GM21576 (cell line): ENCODE results near the gene CDK11A.
"Not testable (repeated sequence)": the region's sequence is repeated elsewhere in the genome, so short reads cannot be mapped to it uniquely, and the experiment has no call there.

Source experiments
- ATAC-seq: cut with Tn5 transposase; IDR thresholded peaks from one replicate; pipeline ENCODE4 v1.9.1; 2021; ENCODE audit warnings: mild to moderate bottlenecking, moderate library complexity; ENCODE audit not compliant: unreplicated experiment

CDK11A gene

DNA sequence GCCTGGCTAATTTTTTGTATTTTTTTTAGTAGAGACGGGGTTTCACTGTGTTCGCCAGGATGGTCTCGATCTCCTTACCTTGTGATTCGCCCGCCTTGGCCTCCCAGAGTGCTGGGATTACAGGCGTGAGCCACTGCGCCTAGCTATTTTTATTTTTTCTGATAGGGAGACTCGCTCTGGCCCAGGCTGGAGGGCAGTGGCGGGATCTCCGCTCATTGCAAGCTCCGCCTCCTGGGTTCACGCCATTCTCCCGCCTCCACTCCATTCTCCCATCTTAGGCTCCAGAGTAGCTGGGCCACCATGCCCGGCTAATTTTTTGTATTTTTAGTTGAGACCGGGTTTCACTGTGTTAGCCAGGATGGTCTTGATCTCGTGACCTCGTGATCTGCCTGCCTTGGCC lies 1.9 kb upstream of the CDK11A start:
- ATAC-seq: not testable (repeated sequence)

DNA sequence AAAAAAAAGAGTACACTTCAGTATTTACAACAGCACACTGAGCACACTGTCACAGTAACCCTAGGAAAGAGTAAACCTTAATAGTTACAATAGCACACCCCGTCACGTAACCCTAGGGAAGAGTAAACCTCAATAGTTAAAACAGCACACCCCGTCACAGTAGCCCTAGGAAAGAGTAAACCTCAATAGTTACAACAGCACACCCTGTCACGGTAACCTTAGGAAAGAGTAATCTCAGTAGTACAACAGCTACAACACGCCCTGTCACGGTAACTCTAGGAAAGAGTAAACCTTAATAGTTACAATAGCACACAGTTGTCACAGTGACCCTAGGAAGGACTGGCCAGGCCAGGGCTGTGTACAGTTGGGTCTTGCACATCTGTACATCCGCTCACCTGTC lies 3.0 kb downstream of the CDK11A start:
- no peak for ATAC-seq

DNA sequence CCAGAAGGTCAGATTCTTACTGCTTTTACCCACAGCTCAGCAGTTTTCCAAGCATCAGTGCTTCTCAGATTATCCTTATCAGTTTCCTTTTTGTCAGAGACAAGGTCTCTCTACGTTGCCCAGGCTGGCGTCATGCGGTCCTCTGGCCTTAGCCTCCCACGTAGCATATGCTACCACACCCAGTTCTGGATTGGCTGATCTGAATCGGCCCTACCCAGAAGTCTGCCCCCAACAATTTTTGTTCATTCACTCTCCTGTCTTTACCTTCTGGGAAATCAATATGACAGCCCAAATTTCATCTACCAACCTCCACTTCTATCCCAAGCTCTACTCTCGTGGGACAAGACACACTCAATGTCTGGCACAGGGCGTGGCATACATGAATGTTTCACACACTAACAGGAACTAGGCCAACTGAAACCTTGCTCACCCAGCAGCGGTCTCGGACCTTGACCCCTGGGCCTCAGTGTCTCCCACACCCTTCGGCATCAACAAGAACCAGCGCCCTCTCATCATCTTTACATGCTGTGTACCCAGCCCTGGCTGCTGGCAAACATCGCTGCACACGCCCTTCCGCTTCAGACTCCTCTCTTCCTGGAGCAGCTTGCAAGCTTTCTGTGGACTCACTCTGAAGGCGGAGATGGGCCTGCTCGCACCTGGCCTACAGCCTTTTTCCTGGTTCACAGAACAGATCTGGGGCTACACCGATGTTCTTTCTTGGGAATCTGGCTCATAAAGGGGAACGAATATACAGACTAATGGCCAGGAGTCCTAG lies 8.9 kb downstream of the CDK11A start:
- ATAC-seq: not testable (repeated sequence)

DNA sequence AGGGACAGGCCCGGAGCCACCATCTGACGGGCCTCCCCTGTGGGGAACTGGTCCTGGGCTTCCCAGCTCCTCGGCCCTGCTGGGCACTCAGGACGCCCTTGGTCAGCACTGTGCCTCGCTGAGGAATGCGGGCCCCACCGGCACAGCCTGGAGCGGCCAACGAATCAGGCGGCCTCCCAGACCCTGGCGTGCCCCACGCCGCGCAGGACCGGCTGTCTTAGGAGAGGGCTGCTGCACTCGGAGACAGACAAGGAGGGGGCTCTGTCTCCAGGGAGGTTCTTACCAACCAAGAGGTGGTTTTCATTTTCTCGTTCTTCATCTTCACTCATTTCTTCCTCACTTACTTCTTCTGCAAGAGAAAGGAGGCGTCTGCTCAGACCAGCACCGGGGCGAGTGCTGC lies 16.3 kb downstream of the CDK11A start:
- ATAC-seq: not testable (repeated sequence)

DNA sequence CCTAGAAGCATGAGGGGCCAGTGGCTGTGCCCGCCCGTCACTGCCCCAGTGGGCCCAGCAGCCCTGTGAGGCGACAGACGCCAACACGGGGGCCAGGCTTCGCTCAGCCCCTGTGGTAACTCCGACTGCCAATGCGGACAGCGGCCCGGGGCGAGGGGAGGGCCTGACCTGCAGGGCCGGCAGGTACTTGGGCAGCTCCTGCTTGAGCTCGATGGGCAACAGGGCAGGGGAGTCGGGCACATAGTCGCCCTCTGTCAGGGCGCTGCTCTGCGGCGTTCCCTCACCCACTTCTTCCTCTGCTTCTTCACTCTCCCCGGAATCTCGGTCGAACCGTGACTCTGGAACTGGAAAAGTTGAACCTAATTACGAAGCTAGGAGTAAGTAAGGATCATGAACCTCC lies 16.9 kb downstream of the CDK11A start:
- not testable (repeated sequence) for ATAC-seq

DNA sequence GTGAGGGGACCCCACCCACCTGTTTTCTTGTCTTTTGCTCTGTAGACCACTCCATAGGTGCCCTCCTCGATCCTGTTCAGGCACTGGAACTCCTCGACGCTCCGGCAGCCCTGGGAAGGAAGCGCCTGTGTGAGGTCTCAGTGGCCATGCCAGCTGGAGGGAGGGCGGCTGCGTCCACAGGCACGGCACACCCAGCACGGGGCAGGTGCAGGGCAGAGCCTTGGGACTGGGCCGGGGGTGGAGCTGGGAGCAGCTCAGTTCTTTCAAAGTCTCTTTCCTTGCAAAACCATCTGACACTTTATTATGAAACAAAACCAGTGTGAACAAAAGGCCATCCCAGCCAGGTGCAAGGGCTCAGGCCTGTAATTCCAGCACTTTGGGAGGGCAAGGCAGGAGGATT lies 18.5 kb downstream of the CDK11A start:
- not testable (repeated sequence) for ATAC-seq

DNA sequence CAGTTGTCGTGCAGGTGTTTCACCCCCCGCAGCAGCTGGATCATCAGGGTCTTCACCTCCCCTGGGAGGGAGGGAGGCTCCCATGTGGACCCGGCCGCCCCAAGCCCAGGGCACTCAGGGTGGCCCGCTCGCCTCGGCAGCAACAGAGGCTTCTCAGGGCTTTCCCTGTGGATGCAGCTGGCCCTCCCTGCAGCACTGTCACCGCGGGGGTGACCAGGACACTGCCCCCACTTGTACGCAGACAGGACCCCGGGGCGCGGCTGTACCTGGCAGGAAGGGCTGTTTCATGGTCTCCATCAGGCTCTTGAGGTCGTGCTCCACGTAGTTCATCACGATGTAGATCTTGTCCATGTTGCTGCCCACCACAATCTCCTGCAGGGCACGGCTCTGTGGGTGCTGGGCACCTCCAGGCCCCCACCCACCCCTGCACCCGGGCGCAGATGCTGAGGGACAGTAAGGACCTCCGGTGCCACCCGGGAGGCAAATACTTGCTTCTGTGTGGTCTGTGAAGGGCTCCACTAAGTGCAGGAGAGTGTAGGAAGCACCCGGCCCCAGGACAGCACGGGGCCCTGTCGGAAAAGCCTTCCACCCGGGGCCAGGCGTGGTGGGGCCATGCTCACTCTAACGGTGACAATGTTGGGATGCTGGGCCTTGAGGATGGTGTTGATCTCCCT lies 19.7 kb downstream of the CDK11A start:
- not testable (repeated sequence) for ATAC-seq

DNA sequence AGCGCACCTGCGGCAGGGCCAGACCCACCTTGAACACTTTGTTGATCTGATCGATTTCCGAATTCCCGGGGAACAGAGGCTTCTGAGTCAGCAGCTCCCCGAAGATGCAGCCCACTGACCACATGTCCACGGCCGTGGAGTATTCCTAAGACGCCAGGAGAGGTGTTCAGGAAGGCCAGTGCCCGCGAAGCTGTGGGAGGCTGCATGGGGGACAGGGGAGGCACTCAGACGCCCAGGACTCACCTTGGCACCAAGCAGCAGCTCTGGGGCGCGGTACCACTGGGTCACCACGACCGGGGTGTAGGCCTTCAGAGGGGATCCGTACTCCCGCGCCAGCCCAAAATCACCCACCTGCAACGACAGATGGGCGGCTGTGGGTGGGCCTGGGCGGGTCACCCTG lies 20.4 kb downstream of the CDK11A start:
- ATAC-seq: no peak

DNA sequence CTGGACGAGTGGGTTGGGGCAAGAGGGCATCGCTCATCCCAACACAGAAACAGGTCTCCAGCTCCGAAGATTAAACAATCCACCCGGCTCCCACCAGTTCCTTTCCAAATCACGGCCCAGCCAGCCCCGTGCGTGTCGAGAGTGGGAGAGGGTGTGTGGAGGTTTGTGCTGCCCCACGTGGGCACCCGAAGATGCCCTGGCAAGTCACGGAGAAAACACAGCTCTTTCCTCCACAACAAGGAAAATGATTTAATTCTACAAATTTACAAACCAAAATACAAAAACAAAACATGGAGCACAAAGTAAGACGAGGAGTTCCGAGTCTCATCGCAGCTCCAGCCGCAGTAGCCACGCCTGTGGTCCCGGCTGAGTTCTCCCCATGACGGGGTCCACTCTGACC lies 21.7 kb downstream of the CDK11A start:
- ATAC-seq: not testable (repeated sequence)

DNA sequence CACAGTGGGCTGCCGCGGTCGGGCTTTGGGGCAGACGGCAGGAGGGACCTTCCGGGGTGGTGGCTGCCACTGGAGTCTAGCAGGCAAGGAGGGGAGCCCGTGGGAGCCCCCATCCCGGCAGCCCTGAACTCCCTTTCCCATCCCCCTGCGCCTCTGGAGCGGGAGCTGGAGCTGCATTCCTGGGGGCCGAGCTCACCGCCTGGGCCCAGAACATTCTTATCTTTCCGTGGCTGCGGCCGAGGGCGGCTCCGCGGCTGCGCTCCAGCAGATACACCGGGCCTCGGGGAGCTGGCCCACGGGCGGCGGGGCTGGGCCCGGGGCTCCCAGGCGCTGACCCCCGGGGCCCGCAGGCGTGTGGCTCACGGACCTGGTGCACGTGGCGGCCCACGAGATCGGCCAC lies 23.6 kb downstream of the CDK11A start:
- ATAC-seq: not testable (repeated sequence)

DNA sequence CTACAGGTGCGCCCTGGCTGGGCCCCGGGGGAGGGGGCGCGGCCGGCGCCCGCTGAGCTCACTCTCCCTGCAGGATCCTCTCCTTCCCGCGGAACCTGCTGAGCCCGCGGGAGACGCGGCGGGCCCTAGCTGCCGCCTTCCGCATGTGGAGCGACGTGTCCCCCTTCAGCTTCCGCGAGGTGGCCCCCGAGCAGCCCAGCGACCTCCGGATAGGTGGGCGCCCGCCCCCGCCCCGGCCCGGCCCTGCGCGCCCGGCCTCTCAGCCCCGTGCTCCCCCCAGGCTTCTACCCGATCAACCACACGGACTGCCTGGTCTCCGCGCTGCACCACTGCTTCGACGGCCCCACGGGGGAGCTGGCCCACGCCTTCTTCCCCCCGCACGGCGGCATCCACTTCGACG lies 24.1 kb downstream of the CDK11A start:
- not testable (repeated sequence) for ATAC-seq

DNA sequence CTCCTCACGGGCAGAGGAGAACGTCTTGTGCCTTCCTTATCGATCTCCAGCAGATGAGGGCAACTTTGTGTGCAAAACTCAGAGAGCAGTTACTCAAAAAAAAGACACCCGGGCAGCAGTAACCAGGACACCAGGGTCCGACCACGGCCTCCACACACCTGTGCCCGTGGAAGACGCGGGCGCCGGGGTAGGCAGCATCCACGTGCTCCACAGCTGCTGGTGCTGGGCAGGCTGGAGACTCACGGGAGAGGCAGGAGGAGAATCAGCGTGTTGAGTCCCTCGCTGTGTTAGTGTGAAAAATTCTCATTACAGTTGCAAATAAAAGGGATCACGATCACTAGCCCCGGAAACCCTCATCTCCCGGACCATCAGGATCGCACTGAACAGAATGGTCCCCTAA lies 25.1 kb downstream of the CDK11A start:
- not testable (repeated sequence) for ATAC-seq

DNA sequence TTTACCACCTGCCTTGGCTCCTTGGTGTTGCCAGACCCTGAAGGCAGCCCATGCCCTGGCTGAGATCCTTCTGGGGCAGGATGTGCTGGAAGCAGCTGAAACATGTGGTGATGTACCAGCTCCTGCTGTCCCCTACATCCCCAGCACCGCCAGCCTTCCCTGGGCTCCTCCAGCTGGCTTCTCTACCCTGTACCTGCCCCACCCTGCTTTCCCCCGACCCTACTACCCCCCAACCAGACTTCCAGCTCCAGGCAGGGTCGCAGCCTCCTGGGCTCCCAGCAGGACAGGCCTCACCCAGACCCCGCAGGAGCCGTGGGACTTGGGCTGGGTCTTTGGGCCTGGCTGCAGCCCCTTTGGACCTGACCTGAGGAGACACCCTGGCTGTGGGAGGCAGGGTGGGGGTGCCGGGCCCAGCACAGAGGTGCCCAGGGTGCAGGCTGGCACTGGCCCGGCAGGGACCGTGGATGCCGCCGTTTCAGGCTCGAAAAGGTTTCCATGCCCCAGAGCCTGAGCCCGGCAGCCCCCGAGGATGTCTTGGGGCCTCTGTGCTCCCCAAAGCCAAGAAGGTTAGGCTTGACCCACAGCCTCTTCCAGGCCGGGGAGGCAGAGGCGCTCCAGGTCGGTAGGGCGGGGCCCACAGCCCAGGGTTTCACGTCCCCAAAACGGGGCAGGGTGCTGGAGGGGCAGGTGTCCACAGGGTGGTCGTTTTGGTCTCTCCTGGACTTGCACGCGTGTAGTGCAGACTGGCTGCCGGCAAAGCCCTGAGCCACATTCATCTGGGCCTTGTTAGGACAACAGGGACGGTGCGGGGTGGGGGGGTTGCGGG lies 26.6 kb downstream of the CDK11A start:
- not testable (repeated sequence) for ATAC-seq

DNA sequence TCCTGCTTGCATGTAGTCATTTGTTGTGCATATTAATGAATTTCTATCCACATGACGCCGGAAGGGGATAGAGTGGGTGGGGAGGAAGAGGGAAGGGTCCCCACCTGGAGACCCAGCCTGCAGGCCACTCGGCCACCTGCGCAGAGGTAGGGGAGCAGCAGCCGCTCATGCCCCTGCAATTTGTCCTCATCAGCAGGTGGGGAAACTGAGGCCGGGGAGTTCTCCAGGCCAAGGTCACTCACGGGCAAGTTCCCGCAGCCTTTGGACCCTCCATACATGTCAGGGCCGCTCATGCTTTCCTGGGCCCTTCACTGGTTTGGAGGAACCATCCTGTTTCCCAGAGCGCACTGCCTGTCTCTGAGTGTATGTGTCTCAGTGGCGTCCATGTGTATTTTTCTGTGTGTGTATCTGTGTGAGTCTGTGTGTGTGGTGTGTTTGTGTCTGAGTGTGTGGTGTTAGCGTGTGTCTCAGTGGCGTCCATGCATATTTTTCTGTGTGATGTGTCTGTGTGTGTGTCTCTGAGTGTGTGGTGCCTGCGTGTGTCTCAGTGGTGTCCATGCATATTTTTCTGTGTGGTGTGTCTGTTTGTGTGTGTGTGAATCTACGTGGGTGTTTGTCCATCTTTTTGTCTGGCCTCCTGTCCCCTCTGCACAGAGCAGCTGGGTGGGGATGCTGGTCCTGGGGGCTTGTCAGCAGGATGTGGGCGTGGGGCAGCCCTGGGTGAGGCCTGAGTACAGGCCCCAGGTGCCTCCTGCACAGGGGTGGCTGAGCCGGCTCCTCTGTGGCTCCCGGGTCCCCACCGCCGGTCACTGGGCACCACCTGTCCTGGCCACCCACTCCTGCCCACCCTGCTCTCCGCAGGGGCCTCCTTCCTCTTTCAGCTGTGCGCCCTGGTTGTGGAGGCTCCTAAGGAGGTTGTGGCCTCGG lies 27.5 kb downstream of the CDK11A start:
- not testable (repeated sequence) for ATAC-seq

DNA sequence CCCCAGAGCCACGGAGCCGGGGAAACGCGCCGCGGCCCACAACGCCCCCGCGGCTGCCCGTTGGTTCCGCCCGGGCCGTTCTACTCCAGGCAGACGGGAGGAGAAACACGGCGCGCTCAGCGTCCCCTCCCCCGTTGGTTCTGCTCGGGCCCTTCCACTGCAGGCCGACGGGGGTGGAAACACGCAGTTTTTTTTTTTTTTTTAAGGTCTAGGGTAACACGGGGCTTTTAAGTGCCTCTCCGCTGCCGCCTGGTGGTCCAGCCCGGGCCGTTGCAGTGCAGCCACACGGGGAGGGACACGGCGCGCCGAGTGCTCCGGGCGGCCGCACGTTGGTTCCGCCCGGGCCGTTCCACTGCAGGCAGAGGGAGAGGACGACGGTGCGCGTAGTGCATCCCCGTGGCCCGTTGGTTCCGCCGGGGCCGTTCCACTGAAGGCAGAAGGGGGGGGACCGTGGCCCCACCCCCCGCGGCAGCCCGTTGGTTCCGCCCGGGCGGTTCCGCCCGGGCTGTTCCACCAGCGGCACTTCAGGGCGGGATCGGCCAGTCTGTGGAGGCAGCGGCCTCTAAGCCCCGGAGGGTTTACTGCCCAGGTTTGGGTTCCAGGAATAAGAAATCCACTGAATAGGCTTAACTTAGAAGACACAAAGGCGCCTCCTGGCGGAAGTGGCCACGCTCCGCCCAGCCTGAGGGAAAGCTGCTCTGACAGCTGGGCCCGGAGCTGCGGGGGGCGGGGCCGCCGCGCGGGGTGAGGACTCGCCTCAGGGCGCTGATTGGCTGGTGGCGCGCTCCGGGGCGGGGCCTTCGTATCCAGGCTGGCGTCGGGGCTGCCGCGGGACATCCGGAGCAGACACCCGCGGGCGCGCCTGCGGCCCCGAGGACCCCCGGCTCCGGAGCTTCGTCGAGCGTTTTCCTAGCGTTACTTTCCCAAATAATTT lies 31.2 kb downstream of the CDK11A start, which contains the start of gene SLC35E2B:
Gene SLC35E2B, minus strand, starts transcription at position 82 of the 934 bp plus-strand sequence. CDS start 16,096 bp downstream, outside the sequence.
- ATAC-seq: peak; percentile 73

DNA sequence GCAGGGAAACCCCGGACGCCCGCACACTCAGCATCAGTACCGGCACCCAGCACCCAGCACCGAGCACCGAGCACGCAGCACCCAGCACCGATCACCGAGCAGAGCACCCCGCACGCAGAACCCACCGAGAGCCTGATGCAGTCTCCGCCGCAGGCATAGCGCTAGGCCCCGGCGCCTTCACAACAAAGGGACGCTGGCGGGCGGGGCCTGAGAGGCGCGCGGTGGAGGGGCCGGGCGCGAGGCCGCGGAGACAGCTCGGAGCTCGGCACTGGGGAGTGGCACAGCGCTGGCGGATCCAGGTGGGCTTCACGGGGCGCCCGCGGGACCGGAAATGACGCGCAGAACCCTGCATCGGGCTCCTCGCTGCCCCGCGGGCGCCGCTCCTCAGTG lies 31.8 kb downstream of the CDK11A start:
- ATAC-seq: peak; percentile 37

DNA sequence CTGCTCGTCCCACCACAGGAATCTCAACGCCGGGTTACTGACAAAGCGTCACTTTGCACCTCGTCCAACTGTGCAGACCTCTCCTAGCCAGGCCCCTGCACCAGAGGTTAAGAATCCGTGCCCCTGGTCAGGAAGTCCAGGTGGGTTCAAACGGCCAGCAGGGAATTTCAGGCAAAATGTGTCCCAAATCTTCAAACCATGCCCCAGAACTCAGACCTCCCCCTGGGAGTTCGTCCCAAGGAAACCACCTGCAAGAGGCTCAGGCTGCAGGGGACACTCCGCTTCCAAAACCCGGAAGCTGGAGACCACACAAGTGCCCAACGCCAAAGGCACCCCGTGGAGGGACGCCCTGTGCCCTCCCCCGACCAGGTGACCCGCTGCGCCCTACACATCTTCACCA lies 32.7 kb downstream of the CDK11A start:
- ATAC-seq: not testable (repeated sequence)

DNA sequence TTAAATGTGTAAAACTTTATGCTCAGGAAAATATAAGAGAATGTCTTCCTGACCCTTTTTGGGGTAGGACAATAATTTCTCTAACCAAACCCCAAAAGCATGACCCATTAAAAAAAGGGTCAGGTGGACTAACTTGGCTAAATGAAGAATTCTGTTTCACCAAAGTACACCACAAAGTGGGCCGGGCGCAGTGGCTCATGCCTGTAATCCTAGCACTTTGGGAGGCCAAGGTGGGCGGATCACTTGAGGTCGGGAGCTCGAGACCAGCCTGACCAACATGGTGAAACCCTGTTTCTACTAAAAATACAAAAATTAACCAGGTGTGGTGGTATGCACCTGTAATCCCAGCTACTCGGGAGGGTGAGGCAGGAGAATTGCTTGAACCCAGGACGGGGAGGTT lies 34.6 kb downstream of the CDK11A start:
- ATAC-seq: not testable (repeated sequence)

DNA sequence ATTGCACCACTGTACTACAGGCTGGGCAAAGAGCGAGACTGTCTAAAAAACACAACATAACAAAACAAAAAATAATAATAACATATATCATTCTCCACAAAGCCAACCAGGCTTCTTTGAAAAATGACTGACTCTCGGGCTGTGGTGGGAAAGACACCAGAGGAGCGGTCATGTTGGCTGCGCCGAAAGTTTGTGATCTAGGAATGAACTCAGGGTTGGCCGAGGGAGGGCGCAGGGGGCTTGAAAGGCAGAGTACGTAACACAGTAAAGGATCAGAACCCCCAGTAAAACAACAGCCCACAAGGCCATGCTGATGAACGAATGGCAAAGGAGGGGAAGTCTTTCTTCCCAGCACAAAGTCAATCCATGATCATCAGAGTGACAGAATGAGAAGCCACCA lies 36.3 kb downstream of the CDK11A start:
- ATAC-seq: no peak
